ENCODE results near the gene SERPINA4.

- TF ChIP-seq POLR2AphosphoS5 (IDR thresholded peaks at IDR 0.05; ENCODE audit: low read depth, low read length), result no peak
- no peak for TF ChIP-seq TAF1 (IDR thresholded peaks at IDR 0.05; ENCODE audit: borderline replicate concordance, insufficient read depth, low read length)
- no peak for TF ChIP-seq REST (IDR thresholded peaks at IDR 0.05; ENCODE audit: insufficient read depth in 1 of 2, low read depth in 2 of 2, low read length in 2 of 2)
Measured at GRCh38 chr14:94615823-94616570, 54.8 kb downstream of the SERPINA4 start.

Data from PFSK-1 (cell line).